Measurements from ENCODE around the gene CELSR1.
"Not testable (repeated sequence)": the region's sequence is repeated elsewhere in the genome, so short reads cannot be mapped to it uniquely, and the experiment has no call there.

CELSR1 gene

DNA sequence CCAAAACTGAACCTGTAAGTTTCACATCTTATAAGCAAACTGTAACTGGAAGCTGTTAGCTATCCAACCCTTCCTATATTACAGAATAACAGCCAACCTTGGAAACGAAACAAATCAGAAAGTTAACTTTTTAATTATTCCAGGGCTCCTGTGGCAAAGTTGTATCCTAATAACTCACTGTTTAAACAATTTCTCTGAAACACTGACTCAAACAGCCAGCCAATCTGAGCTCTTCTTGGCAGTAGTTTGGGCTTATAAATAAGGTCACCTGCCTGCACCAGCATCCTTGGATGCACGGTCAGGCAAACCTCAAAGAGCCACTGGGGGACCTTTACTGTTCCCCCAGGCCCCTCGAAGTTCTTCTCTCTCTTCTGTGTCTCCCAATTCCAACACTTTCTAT is 5.0 kb downstream of the CELSR1 start:
- DNase-seq (ENCODE audit: low read depth in 2 of 2) = no peak

DNA sequence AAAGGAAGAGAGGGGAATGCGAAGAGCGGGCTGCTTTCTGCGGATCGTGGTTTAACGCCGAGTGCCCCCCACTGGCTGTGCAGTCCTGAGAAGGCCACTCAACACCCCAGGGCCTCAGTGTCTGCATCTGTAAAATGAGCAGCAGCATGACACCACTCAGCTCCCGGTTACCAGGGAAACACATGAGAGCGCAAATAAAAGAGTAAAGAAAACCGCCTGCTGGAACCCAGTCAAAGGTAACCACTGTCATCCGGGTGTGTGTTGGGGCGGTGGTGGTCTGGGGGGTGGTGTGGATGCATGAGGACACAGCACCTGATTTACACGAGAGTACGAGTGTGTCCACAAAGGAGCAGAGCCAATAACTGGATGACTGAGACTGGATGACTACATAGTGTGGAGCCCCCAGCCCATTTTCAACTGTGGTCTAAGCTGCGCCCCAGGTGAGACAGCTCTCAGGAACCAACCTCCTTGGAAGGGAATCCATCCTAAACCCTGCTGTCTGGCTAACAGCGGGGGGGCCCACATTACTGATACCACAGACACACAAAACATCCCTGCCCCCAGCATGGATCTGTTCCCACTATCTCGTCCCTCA is 5.7 kb downstream of the CELSR1 start:
- DNase-seq (ENCODE audit: low read depth in 2 of 2) = no peak

DNA sequence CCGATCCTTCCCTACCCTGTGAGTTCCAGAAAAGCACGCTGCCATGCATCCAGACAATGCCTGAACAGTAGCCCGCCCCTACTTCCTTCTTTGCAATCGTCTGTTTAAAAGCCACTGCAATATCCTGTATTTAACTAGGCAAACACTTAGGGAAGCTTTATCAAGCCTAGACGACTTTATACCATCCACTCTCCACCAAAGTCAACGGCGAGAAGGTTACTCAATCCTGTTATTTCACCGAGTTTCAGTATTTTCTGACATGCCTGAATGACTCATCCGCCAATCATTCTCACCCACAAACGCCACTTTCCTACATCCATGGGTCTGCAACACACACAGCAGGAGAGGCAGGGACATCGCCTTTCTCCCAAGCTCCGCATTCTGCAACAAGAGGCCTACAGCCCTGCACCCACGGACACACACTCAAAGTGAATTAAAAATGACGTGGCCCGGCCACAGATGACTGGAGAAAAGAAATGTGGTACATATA is 9.3 kb downstream of the CELSR1 start:
- no peak for DNase-seq (ENCODE audit: low read depth in 2 of 2)

GRCh38 chr22:46526244-46526839 is 11.1 kb downstream of the CELSR1 start:
- no peak for DNase-seq (ENCODE audit: low read depth in 2 of 2)

DNA sequence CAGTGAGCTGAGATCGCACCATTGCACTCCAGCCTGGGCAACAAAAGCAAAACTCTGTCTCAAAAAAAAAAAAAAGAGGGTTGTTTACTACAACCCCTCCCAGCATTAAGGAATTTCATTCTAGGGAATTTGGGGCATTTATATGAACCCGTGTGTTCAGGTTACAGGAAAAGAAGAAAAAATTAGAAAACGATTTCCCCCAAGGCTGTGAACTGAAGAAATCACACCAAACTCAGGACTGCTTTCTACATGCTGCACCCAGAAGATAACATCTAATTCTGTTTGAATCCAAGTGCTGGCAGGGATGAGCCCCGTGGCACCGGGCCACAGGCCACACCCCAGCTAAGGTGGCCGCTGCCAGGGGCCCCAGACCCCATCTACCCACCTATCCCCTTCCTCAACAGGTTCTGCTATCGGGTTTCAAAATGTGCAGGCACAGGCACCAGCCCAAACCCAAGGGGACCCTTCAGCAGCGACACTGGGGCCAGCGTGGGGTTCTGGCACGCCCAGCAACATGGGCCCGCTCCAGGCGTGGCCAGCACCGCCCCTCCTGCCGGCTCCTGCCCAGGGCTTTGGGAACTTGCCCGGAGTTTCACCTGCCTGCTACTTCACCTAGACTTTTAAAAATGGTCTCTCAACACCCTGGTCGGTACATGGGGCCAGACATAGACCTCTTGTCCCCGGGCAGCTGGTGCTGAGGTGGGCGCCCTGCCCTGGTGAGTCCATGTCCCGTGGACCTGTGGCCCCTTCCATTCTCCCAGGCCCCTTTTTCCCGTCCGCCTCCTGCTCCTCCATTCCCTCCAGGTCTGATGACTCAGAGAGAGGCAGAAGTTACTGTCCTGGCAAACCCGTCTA is 11.8 kb downstream of the CELSR1 start:
- DNase-seq (ENCODE audit: low read depth in 2 of 2) = no peak

DNA sequence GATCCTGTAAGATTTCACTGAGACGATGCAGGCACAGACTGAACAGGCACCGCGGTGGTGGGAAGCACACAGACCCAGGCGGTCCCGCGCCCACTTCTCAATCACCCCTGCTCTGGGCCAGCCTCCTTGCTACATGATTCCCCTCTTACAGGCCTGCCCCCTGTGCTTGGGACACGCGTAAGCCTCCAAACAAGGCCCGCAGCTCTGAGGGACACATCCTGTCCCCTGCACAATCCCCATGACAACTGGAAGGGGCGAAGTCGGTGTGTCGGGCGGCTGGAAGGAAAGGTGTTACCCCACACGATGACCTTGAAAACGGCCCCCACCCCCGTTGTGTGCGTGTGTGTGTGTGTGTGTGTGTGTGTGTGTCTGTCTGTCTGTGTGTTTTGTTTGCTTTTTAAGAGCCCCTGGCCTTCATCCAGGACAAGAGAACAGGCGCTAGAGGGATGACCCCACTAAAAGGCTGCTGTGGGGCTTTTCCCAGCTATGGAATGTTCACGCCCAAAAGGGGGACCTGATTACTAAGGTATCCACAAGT is 13.1 kb downstream of the CELSR1 start:
- no peak for DNase-seq (ENCODE audit: low read depth in 2 of 2)

GRCh38 chr22:46522797-46523196 is 14.6 kb downstream of the CELSR1 start:
- no peak for DNase-seq (ENCODE audit: low read depth in 2 of 2)

- no peak for DNase-seq (ENCODE audit: low read depth in 2 of 2)
Observed at GRCh38 chr22:46521994-46522393, 15.4 kb downstream of the CELSR1 start.

DNA sequence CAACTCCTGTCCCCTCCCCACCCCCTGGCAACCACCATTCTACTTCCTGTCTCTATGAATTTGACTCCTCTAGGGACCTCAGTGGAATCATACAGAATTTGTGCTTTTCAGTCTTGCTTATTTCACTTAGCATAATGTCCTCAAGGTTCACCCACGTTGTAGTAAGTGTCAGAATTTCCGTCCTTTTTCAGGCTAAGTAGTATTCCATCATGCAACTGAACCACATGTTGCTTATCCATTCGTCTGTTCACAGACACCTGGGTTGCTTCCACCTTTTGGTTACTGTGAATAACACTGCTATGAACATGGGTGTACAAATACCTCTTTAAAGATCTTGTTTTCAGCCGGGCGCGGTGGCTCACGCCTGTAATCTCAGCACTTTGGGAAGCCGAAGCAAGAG is 16.5 kb downstream of the CELSR1 start:
- no peak for DNase-seq (ENCODE audit: low read depth in 2 of 2)

DNA sequence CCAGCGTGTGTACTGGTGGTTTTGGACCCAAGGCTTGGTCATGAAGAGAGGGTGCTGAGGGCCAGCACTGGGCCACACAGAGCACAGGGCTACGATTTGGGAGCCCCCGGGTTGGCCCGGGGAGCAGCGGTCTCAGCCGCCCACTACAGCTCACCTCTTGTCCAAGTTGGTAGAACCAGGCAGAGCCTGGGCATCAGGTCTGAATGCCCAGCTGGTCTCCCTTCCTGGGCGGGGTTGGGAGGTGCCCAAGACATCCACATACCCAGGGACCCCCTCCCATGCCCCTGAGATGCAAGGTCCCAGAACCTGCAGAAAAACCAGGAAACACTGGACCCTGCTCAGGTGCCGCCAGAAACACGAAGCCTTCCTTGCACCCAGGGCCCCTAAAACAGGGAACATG is 18.0 kb downstream of the CELSR1 start:
- DNase-seq (ENCODE audit: low read depth in 2 of 2) = no peak

DNA sequence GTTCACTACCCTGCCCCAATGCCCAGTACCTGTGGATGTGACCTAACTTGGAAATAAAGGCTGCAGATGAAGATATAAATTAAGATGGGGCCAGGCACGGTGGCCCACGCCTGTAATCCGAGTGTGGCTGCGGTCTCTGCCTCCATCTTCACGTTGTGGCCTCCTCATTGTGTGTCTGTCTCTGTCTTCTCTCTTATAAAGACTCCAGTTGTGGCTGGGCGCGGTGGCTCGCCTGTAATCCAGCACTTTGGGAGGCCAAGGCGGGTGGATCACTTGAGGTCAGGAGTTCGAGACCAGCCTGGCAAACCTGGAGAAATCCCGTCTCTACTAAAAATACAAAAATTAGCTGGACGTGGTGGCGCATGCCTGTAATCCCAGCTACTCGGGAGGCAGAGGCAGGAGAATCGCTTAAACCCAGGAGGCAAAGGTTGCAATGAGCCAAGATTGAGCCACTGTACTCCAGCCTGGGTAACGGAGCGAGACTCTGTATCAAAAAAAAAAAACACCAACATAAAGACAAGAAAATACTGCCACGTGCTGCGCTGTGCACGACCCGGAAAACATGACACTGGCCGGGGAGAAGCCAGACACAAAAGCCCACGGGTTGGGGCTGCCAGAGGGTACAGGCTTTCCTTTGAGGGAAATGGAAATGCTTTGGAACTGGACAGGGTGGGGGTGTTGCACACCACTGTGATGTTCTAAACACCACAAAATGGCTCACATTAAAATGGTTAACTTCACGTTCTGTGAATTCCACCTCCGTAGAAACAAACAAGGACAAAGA is 18.7 kb downstream of the CELSR1 start:
- DNase-seq (ENCODE audit: low read depth in 2 of 2) = no peak

- no peak for DNase-seq (ENCODE audit: low read depth in 2 of 2)
Observed at GRCh38 chr22:46518038-46518437, 19.4 kb downstream of the CELSR1 start.

- DNase-seq (ENCODE audit: low read depth in 2 of 2) = no peak
Observed at GRCh38 chr22:46517255-46517761, 20.1 kb downstream of the CELSR1 start.

- no peak for DNase-seq (ENCODE audit: low read depth in 2 of 2)
Observed at GRCh38 chr22:46516638-46517037, 20.8 kb downstream of the CELSR1 start.

DNA sequence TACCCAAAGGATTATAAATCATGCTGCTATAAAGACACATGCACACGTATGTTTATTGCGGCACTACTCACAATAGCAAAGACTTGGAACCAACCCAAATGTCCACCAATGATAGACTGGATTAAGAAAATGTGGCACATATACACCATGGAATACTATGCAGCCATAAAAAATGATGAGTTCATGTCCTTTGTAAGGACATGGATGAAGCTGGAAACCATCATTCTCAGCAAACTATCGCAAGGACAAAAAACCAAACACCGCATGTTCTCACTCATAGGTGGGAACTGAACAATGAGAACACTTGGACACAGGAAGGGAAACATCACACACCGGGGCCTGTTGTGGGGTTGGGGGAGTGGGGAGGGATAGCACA is 21.3 kb downstream of the CELSR1 start:
- not testable (repeated sequence) for DNase-seq (ENCODE audit: low read depth in 2 of 2)

DNA sequence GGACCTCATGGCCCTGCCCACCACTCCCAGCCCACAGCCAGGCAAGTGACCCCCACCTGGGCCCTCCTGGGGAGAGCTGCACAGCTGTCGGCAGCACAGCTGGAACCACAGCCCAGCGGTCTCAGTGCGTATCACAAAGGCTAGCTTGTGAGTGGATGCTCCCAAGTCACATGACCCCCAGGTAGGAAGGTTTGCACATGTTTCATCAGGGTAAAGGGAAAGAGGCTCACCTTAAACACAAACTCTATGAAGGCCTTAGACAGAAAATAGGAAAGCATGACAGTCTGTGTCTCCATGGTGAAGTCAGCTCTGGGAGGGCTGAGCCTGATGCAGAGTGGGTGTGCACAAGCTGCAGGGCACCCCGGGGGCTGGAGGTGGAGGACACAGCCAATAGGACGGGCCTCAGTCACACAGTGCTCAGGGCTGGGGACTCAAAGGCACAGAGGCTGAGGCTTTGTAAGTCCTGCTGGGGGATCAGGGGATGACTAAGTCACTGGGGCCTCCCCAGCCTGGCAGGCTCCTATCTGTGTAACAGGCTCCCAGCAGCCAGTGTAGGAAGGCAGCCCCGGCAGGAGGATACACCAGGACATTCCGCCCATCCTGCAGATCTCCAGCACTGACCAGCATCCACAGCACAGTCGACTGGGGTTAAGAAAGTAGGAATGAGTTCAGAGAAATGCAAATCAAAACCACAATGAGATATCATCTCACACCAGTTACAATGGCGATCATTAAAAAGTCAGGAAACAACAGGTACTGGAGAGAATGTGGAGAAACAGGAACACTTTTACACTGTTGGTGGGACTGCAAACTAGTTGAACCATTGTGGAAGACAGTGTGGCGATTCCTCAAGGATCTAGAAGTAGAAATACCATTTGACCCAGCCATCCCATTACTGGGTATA is 22.0 kb downstream of the CELSR1 start:
- DNase-seq (ENCODE audit: low read depth in 2 of 2) = no peak

GRCh38 chr22:46514592-46515207 is 22.7 kb downstream of the CELSR1 start:
- no peak for DNase-seq (ENCODE audit: low read depth in 2 of 2)

DNA sequence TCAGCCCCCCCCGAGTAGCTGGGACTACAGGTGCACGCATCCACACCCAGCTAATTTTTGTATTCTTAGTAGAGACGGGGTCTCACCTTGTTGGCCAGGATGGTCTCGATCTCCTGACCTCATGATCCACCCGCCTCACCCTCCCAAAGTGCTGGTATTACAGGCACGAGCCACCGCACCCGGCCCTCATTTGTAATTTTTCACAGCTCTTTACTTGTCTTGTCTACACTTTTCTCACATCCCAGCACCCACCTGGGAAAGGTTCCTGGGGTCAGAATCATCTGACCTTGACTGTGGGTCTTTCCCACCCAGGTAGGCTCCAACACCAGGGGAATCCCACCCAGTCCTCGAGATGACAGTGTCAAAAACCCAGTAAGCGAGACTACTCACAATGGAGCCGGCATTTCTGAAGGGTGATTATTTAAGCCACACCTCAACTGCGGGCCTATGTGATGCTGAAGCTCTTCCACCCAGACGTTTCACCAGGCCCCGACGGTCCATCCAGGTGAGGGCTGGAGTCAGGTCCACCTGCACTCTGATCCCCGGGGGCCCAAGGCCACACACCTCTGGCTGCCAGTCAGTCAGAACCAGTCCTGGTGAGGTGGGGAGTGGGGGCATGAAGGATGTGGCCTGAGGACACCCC is 23.4 kb downstream of the CELSR1 start:
- DNase-seq (ENCODE audit: low read depth in 2 of 2) = no peak

- no peak for DNase-seq (ENCODE audit: low read depth in 2 of 2)
Observed at GRCh38 chr22:46512683-46513082, 24.7 kb downstream of the CELSR1 start.

GRCh38 chr22:46512039-46512370 is 25.4 kb downstream of the CELSR1 start:
- no peak for DNase-seq (ENCODE audit: low read depth in 2 of 2)

All from stimulated activated CD8-positive, alpha-beta memory T cell treated with anti-CD3 and anti-CD28 coated beads, Interleukin-7, amount 100 ng/mL, for 4 hours (primary cell).